GM12878 (cell line): ENCODE data around the gene NUP85. TPM values are rescaled to one million over a fixed set of nuclear protein-coding genes. Genes with fewer than 3 reads are reported as not detected.

Experiments used
- DPF2 ChIP-seq: fragments of 450-650 bp; IDR thresholded peaks from 2 replicates; pipeline ENCODE4 v1.6.1; 2017; ENCODE audit warnings: mild to moderate bottlenecking
- MEF2A ChIP-seq: IDR thresholded peaks from 2 replicates; pipeline ENCODE4 v1.6.1; 2011; ENCODE audit warnings: low read depth, mild to moderate bottlenecking, low read length, moderate library complexity; ENCODE audit not compliant: insufficient read depth
- PAX8 ChIP-seq: fragments of 450-650 bp; IDR thresholded peaks from 2 replicates; pipeline ENCODE4 v1.6.1; 2017; ENCODE audit warnings: mild to moderate bottlenecking, moderate library complexity
- RUNX3 ChIP-seq: IDR thresholded peaks from 2 replicates; pipeline ENCODE4 v1.6.1; 2012; ENCODE audit warnings: low read length, inconsistent platforms
- WRNIP1 ChIP-seq: IDR thresholded peaks from 2 replicates; pipeline ENCODE4 v1.6.1; 2011; ENCODE audit warnings: low read depth, low read length, improper control_type of control experiment, borderline replicate concordance
- ZNF24 ChIP-seq: fragments of 450-650 bp; IDR thresholded peaks from 2 replicates; pipeline ENCODE4 v1.6.1; 2017; ENCODE audit warnings: antibody characterized with exemption, mild to moderate bottlenecking
- polyA plus RNA-seq, 11 experiments: library from polyadenylated mRNA; depleted of rRNA in 4 of 11; unstranded in 6 of 11; stranded (reverse) in 5 of 11; fragments of >200 nt; fragmentation: Nextera tagmentation in 4 of 11; fragmentation: Illumina TruSeq in 1 of 11; extraction: Ambion mirVana in 4 of 11; extraction: Trizol in 1 of 11; gene quantifications; 1 replicate in 1 of 11; 2 replicates in 10 of 11; pipeline versions ENCODE4 v1.2.1 to v1.2.3, GENCODE V29; 2011 to 2016; ENCODE audit warnings: inconsistent platforms in 2 of 11, missing spikeins in 2 of 11, low read depth in 1 of 11
- total RNA-seq, 4 experiments: library from RNA; depleted of rRNA in 3 of 4; stranded (reverse); fragments of >200 nt in 3 of 4; fragmentation: Illumina TruSeq in 1 of 4; extraction: Trizol in 1 of 4; gene quantifications; 2 replicates each; pipeline versions ENCODE4 v1.2.1 to v1.2.3, GENCODE V29; 2013 to 2021
- TF ChIP-seq, protein P1 (sequence below): fragments of 450-650 bp; IDR thresholded peaks from 2 replicates; pipeline ENCODE4 v1.6.1; 2017; ENCODE audit warnings: mild to moderate bottlenecking
- TF ChIP-seq, protein P2 (sequence below): IDR thresholded peaks from 2 replicates; pipeline ENCODE4 v1.6.1; 2012; ENCODE audit warnings: low read depth, low read length, improper control_type of control experiment
- TF ChIP-seq, protein P3 (sequence below): fragments of 150-350 bp; IDR thresholded peaks from 2 replicates; pipeline ENCODE4 v1.6.1; 2014; ENCODE audit warnings: mild to moderate bottlenecking, low read depth, low read length

The NUP85 gene
- total and polyA plus RNA-seq, 10 of the 15 experiments (the other 5 are each of a cell fraction or from before 2014, with no cell fraction given): 54.0 to 135 (median 95.4) TPM

DNA sequence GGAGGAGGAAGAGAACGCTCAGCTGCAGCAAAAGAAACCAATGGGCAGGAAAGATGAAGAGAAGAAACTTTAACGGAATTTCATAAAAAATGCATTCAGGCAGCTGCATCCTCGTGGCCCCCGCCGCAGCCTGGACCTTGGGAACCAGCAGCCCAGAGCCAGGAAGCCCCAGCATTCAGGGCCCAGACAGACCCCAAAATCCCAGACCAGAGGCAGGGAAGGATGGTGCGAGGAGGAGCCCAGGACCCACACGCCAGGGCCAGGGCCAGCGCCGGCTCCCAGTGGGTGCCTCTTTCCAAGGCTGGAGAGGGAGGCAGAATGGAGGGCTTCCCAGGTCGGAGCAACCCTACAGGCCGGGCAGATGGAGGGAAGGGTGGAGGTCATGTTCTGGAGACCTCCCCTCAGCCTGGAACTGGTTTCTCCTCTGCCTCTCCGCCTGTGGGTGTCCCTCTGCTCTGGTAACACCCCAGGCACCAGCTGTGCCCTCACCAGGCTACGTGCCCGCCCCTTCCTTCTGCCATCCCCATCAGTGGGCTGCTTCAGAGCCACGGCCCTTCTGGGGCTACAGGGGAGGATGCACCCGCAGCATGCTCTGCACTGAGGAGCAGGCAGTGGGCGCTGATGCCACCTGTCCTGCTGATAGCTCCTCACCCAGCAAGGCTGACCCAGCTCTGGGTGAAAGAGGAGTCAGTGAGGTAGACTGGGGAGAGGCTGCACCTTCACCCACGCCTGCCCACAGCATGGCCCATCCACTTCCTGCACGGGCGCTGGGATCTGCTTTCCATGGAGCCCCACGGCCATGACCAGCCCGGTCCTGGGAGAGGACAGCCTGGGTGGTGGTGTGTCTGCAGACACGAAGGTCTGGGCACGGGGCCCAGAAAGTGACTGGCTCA, 66.7 kb downstream of the NUP85 start (continued):
- TF ChIP-seq, protein P1, sequence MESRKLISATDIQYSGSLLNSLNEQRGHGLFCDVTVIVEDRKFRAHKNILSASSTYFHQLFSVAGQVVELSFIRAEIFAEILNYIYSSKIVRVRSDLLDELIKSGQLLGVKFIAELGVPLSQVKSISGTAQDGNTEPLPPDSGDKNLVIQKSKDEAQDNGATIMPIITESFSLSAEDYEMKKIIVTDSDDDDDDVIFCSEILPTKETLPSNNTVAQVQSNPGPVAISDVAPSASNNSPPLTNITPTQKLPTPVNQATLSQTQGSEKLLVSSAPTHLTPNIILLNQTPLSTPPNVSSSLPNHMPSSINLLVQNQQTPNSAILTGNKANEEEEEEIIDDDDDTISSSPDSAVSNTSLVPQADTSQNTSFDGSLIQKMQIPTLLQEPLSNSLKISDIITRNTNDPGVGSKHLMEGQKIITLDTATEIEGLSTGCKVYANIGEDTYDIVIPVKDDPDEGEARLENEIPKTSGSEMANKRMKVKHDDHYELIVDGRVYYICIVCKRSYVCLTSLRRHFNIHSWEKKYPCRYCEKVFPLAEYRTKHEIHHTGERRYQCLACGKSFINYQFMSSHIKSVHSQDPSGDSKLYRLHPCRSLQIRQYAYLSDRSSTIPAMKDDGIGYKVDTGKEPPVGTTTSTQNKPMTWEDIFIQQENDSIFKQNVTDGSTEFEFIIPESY: no peak
- TF ChIP-seq RUNX3: no peak
- TF ChIP-seq PAX8: no peak
- no peak for TF ChIP-seq WRNIP1
- TF ChIP-seq, protein P2, sequence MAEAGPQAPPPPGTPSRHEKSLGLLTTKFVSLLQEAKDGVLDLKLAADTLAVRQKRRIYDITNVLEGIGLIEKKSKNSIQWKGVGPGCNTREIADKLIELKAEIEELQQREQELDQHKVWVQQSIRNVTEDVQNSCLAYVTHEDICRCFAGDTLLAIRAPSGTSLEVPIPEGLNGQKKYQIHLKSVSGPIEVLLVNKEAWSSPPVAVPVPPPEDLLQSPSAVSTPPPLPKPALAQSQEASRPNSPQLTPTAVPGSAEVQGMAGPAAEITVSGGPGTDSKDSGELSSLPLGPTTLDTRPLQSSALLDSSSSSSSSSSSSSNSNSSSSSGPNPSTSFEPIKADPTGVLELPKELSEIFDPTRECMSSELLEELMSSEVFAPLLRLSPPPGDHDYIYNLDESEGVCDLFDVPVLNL: no peak
- TF ChIP-seq ZNF24: no peak
- TF ChIP-seq DPF2: no peak
- TF ChIP-seq, protein P3, sequence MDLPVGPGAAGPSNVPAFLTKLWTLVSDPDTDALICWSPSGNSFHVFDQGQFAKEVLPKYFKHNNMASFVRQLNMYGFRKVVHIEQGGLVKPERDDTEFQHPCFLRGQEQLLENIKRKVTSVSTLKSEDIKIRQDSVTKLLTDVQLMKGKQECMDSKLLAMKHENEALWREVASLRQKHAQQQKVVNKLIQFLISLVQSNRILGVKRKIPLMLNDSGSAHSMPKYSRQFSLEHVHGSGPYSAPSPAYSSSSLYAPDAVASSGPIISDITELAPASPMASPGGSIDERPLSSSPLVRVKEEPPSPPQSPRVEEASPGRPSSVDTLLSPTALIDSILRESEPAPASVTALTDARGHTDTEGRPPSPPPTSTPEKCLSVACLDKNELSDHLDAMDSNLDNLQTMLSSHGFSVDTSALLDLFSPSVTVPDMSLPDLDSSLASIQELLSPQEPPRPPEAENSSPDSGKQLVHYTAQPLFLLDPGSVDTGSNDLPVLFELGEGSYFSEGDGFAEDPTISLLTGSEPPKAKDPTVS: no peak
- TF ChIP-seq MEF2A: no peak
